ENCODE results near the gene KRTAP10-5.
A peak's percentile ranks its signal among the peaks of the same experiment; 100 is the strongest.
"Not testable (repeated sequence)": the region's sequence is repeated elsewhere in the genome, so short reads cannot be mapped to it uniquely, and the experiment has no call there.

The KRTAP10-5 gene

GRCh38 chr21:44601596-44602462, 21.4 kb upstream of the KRTAP10-5 start:
- no peak overlapping the region for H3K9ac ChIP-seq (ENCODE audit: low read length)
- H3K79me1 ChIP-seq (ENCODE audit: low read length): no peaks in the 10 kb centered on the region
- H3K79me2 ChIP-seq (ENCODE audit: control insufficient read depth, insufficient read depth, low read length): no peaks in the 10 kb centered on the region
- H2BK120ac ChIP-seq (ENCODE audit: low read depth, low read length): no peak overlapping the region
- no peak for DNase-seq
- no peak overlapping the region for H3K4ac ChIP-seq (ENCODE audit: low read depth, low read length)
- no peak overlapping the region for H3K4me3 ChIP-seq (ENCODE audit: low read length)
- no CpG with 5 or more reads among the region's 23 CpGs for WGBS (ENCODE audit: extremely low coverage, insufficient coverage, low lambda C conversion rate)
- no peak overlapping the region for H3K27ac ChIP-seq (ENCODE audit: low read depth, low read length)
- H3K56ac ChIP-seq (ENCODE audit: low read length): no peak overlapping the region
- no peaks in the 10 kb centered on the region for H3K4me1 ChIP-seq (ENCODE audit: control insufficient read depth, low read depth, low read length)
- H2BK15ac ChIP-seq (replicated peaks; ENCODE audit: low read depth): no peak overlapping the region
- no peak overlapping the region for H3K23ac ChIP-seq (ENCODE audit: low read length)
- no peak overlapping the region for H2BK5ac ChIP-seq (ENCODE audit: low read length)
- H3K4me2 ChIP-seq (ENCODE audit: low read length): no peak overlapping the region
- no peak overlapping the region for H3K18ac ChIP-seq (ENCODE audit: low read length)
- no peaks in the 10 kb centered on the region for H3K27me3 ChIP-seq (ENCODE audit: insufficient read depth, low read length, poor library complexity)
- H3K36me3 ChIP-seq (ENCODE audit: control insufficient read depth, insufficient read depth, low read length): no peaks in the 10 kb centered on the region
- no peak overlapping the region for H4K5ac ChIP-seq (ENCODE audit: low read length)
- no peak overlapping the region for H2AK5ac ChIP-seq (ENCODE audit: low read length)
- no peak overlapping the region for H4K8ac ChIP-seq (ENCODE audit: low read depth, low read length)

DNA sequence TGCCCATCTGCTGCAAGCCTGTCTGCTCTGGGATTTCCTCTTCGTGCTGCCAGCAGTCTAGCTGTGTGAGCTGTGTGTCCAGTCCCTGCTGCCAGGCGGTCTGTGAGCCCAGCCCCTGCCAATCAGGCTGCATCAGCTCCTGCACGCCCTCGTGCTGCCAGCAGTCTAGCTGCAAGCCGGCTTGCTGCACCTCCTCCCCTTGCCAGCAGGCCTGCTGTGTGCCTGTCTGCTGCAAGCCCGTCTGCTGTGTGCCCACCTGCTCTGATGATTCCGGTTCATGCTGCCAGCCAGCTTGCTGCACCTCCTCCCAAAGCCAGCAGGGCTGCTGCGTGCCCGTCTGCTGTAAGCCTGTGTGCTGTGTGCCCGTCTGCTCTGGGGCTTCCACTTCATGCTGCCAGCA, 20.7 kb upstream of the KRTAP10-5 start:
- H2BK15ac ChIP-seq (replicated peaks; ENCODE audit: low read depth); H3K56ac ChIP-seq (ENCODE audit: low read length); H3K18ac ChIP-seq (ENCODE audit: low read length); H4K5ac ChIP-seq (ENCODE audit: low read length); H4K8ac ChIP-seq (ENCODE audit: low read depth, low read length); H2BK120ac ChIP-seq (ENCODE audit: low read depth, low read length); H3K4ac ChIP-seq (ENCODE audit: low read depth, low read length); H3K79me2 ChIP-seq (ENCODE audit: control insufficient read depth, insufficient read depth, low read length); H3K4me2 ChIP-seq (ENCODE audit: low read length); H2AK5ac ChIP-seq (ENCODE audit: low read length); H3K79me1 ChIP-seq (ENCODE audit: low read length); H3K23ac ChIP-seq (ENCODE audit: low read length); H3K36me3 ChIP-seq (ENCODE audit: control insufficient read depth, insufficient read depth, low read length); H3K27me3 ChIP-seq (ENCODE audit: insufficient read depth, low read length, poor library complexity); H3K4me3 ChIP-seq (ENCODE audit: low read length); H2BK5ac ChIP-seq (ENCODE audit: low read length); DNase-seq; H3K27ac ChIP-seq (ENCODE audit: low read depth, low read length); H3K9ac ChIP-seq (ENCODE audit: low read length); H3K4me1 ChIP-seq (ENCODE audit: control insufficient read depth, low read depth, low read length): not testable (repeated sequence)
- no CpG with 5 or more reads among the region's 10 CpGs for WGBS (ENCODE audit: extremely low coverage, insufficient coverage, low lambda C conversion rate)

DNA sequence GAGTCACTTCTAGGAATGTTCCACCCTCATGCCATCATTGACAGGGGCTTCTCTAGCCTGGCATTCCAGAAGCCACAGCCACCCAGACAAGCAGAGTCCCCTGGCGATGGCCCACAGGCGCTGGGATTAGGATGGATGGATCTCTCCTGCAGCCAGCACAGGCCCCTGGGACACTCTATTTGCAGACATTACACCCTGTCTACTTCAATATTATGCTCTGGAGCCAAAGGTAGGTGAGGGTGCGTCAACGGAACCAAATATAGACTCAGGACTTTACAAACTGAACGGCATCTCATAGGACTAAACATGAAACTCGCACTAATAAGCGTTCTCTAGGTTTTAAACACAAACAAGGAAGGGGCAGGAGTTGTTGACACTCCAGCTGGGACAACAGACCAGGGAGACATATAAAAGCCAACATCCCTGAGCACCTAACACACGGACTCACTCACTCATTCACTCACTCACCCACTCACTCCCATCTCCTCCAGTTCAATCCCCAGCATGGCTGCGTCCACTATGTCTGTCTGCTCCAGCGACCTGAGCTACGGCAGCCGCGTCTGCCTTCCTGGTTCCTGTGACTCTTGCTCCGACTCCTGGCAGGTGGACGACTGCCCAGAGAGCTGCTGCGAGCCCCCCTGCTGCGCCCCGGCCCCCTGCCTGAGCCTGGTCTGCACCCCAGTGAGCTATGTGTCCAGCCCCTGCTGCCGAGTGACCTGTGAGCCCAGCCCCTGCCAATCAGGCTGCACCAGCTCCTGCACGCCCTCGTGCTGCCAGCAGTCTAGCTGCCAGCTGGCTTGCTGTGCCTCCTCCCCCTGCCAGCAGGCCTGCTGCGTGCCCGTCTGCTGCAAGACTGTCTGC, 19.9 kb upstream of the KRTAP10-5 start, which contains the start of gene KRTAP10-7:
KRTAP10-7 (plus strand) TSS at position 480 of the 861 bp plus-strand sequence; CDS start at position 505, 25 bp downstream.
- H3K79me1 ChIP-seq (ENCODE audit: low read length); H2BK15ac ChIP-seq (replicated peaks; ENCODE audit: low read depth); H2BK5ac ChIP-seq (ENCODE audit: low read length); H3K79me2 ChIP-seq (ENCODE audit: control insufficient read depth, insufficient read depth, low read length); H3K9ac ChIP-seq (ENCODE audit: low read length); H3K4me1 ChIP-seq (ENCODE audit: control insufficient read depth, low read depth, low read length); H4K5ac ChIP-seq (ENCODE audit: low read length); H3K4me3 ChIP-seq (ENCODE audit: low read length); H3K27ac ChIP-seq (ENCODE audit: low read depth, low read length); H3K23ac ChIP-seq (ENCODE audit: low read length); DNase-seq; H3K56ac ChIP-seq (ENCODE audit: low read length); H3K4ac ChIP-seq (ENCODE audit: low read depth, low read length); H2BK120ac ChIP-seq (ENCODE audit: low read depth, low read length); H3K4me2 ChIP-seq (ENCODE audit: low read length); H3K36me3 ChIP-seq (ENCODE audit: control insufficient read depth, insufficient read depth, low read length); H3K27me3 ChIP-seq (ENCODE audit: insufficient read depth, low read length, poor library complexity); H2AK5ac ChIP-seq (ENCODE audit: low read length); H4K8ac ChIP-seq (ENCODE audit: low read depth, low read length): not testable (repeated sequence)
- WGBS (ENCODE audit: extremely low coverage, insufficient coverage, low lambda C conversion rate): no CpG with 5 or more reads among the region's 23 CpGs
- peak within 1 kb of the TSS; percentile 31 for H3K18ac ChIP-seq (ENCODE audit: low read length)

DNA sequence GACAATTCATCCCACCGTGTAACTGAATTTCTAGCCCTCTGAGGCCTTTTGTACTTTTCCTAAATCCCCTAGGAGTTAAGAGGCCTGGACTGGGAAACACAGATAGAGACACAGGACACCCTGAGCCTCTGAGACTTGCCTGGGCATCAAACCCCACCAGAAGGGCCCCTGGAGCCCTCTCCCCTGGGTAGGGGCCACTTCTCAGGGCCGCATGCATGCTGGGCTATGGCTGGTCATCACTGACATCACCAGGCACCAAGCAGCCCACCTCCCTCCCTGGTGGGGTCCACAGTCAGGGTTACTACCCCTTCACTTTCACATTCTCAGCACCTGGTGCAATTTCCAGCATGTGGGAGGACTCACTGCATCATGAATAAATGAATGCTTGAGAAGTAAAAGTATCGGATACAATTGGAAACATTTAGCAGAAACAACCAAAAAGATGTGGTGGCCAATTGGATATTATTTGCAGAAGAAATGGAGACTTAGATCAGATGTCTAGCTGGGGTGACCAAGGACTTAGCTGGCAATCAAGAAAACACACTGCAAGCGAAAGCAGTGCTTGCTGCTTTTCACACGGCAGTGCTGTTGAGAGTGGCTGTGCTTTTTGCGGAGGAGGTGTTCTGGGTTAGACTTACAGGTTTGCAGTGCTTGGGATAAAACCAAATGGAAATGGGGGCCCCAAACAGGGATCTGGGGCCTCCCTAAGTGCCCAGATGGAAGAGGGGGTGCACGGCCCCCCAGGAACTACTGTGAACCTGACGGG, 19.0 kb upstream of the KRTAP10-5 start:
- no peak overlapping the region for H4K8ac ChIP-seq (ENCODE audit: low read depth, low read length)
- H3K23ac ChIP-seq (ENCODE audit: low read length): no peak overlapping the region
- peak overlapping the region; percentile 31 for H3K18ac ChIP-seq (ENCODE audit: low read length)
- H4K5ac ChIP-seq (ENCODE audit: low read length): no peak overlapping the region
- H3K56ac ChIP-seq (ENCODE audit: low read length): no peak overlapping the region
- no peak overlapping the region for H3K4me2 ChIP-seq (ENCODE audit: low read length)
- H3K27me3 ChIP-seq (ENCODE audit: insufficient read depth, low read length, poor library complexity): no peaks in the 10 kb centered on the region
- no peaks in the 10 kb centered on the region for H3K4me1 ChIP-seq (ENCODE audit: control insufficient read depth, low read depth, low read length)
- no peaks in the 10 kb centered on the region for H3K79me2 ChIP-seq (ENCODE audit: control insufficient read depth, insufficient read depth, low read length)
- no peaks in the 10 kb centered on the region for H3K36me3 ChIP-seq (ENCODE audit: control insufficient read depth, insufficient read depth, low read length)
- no CpG with 5 or more reads among the region's 8 CpGs for WGBS (ENCODE audit: extremely low coverage, insufficient coverage, low lambda C conversion rate)
- no peak overlapping the region for H3K27ac ChIP-seq (ENCODE audit: low read depth, low read length)
- no peak overlapping the region for H2BK120ac ChIP-seq (ENCODE audit: low read depth, low read length)
- no peak overlapping the region for H2BK15ac ChIP-seq (replicated peaks; ENCODE audit: low read depth)
- no peak overlapping the region for H3K9ac ChIP-seq (ENCODE audit: low read length)
- no peak overlapping the region for H2BK5ac ChIP-seq (ENCODE audit: low read length)
- no peaks in the 10 kb centered on the region for H3K79me1 ChIP-seq (ENCODE audit: low read length)
- no peak for DNase-seq
- no peak overlapping the region for H3K4ac ChIP-seq (ENCODE audit: low read depth, low read length)
- H2AK5ac ChIP-seq (ENCODE audit: low read length): no peak overlapping the region
- H3K4me3 ChIP-seq (ENCODE audit: low read length): no peak overlapping the region

GRCh38 chr21:44598061-44598460, 17.7 kb upstream of the KRTAP10-5 start:
- WGBS (ENCODE audit: extremely low coverage, insufficient coverage, low lambda C conversion rate): no CpG with 5 or more reads among the region's 11 CpGs
- H2BK120ac ChIP-seq (ENCODE audit: low read depth, low read length): no peak overlapping the region

More at GRCh38 chr21:44598061-44598460, 17.7 kb upstream of the KRTAP10-5 start:
- no peak overlapping the region for H3K4me2 ChIP-seq (ENCODE audit: low read length)
- no peak overlapping the region for H2BK5ac ChIP-seq (ENCODE audit: low read length)
- no peak overlapping the region for H3K4me3 ChIP-seq (ENCODE audit: low read length)
- H4K8ac ChIP-seq (ENCODE audit: low read depth, low read length): no peak overlapping the region
- no peak overlapping the region for H2AK5ac ChIP-seq (ENCODE audit: low read length)
- H3K23ac ChIP-seq (ENCODE audit: low read length): no peak overlapping the region
- H3K36me3 ChIP-seq (ENCODE audit: control insufficient read depth, insufficient read depth, low read length): no peaks in the 10 kb centered on the region
- DNase-seq: peak; percentile 30
- H3K79me2 ChIP-seq (ENCODE audit: control insufficient read depth, insufficient read depth, low read length): no peaks in the 10 kb centered on the region
- no peak overlapping the region for H3K27ac ChIP-seq (ENCODE audit: low read depth, low read length)
- no peak overlapping the region for H3K56ac ChIP-seq (ENCODE audit: low read length)
- H3K4me1 ChIP-seq (ENCODE audit: control insufficient read depth, low read depth, low read length): peaks cover 4% of the 10 kb centered on the region
- no peaks in the 10 kb centered on the region for H3K27me3 ChIP-seq (ENCODE audit: insufficient read depth, low read length, poor library complexity)
- H3K18ac ChIP-seq (ENCODE audit: low read length): peak overlapping the region; percentile 29
- H3K4ac ChIP-seq (ENCODE audit: low read depth, low read length): no peak overlapping the region
- no peak overlapping the region for H4K5ac ChIP-seq (ENCODE audit: low read length)
- no peak overlapping the region for H3K9ac ChIP-seq (ENCODE audit: low read length)
- H2BK15ac ChIP-seq (replicated peaks; ENCODE audit: low read depth): no peak overlapping the region
- H3K79me1 ChIP-seq (ENCODE audit: low read length): no peaks in the 10 kb centered on the region
